T-helper 2 cell treated with Interferon-gamma antibody and Interleukin-4, amounts not matched to agents 100 ng/mL and 5 ng/mL, for 36 hours (primary cell): ENCODE results near the gene HAND1. TPM values are rescaled to one million over a fixed set of nuclear protein-coding genes. Genes with fewer than 3 reads are reported as not detected.

ENCODE experiments used
- intact Hi-C: fragments of 100-400 bp; cut with micrococcal nuclease; formaldehyde crosslinking; loops from one replicate; pipeline ENCODE4 v1.15.1; 2023
- total RNA-seq: library from RNA; stranded (reverse); gene quantifications from 2 replicates; pipeline ENCODE4 v1.2.3, GENCODE V29; 2022

HAND1 gene
- total RNA-seq, 1 donor from 2014 or later, result not detected

DNA sequence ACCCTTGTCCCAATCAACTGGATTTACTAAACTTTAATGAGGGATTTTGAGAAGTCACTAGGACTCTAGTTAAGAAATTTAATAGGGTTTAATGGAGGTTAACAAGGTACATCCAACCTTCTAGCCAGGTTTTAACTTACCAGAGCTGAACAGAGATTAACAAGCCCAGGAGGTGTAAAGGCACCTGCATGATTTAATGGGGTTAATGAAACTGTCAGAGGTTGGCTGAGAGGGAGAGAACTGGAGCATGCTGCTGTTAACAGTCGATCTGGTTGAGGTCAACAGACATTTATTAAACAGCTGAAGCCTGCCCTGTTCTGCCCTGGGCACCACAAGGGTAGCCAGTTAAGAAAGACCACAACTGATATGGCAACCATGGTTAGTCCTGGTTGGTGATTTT is 13.6 kb downstream of the HAND1 start:
- intact Hi-C loops, result no loop called here

- intact Hi-C loops, result no loop called here
Observed at GRCh38 chr5:154461531-154461930, 16.5 kb downstream of the HAND1 start.

DNA sequence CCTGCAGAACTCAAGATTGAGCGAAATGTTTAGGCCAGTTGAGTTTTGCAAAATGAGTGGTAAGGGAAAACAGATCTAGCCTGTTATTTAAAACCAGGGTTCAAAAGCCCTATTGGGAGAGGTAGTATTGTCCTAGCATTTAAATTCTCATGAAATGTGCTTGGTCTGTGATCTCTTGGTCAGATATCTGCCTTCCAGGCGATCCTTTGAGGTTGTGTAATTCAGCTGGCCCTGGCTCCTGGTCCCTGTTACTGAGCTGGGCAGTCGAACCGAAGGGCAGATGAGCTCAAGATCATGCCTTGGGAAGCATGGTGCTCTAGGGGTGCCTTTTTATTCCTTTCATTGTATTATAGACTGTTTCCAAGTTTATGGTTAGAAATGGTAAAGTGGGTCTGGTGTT is 17.9 kb downstream of the HAND1 start:
- intact Hi-C loops, result no loop called here

DNA sequence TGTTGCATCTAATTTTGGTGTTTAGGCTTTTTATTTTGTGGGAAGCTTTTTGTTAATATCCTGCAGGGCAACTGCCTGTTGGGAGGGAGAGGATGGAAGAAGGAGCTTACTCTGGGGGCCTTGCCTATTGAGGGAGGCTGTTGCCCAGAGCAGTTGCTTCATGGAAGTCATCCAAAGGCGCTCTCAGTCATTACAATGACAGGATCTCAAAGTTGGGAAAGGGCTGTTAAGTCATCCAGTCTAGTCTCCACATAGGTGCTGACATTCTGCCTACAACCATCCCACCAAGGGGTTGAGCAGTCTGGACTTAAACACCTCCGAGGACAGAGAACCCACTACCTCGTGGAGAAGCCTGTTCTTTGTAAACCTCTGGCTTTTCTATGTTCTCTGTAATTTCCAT is 19.0 kb downstream of the HAND1 start:
- intact Hi-C loops, result no loop called here

DNA sequence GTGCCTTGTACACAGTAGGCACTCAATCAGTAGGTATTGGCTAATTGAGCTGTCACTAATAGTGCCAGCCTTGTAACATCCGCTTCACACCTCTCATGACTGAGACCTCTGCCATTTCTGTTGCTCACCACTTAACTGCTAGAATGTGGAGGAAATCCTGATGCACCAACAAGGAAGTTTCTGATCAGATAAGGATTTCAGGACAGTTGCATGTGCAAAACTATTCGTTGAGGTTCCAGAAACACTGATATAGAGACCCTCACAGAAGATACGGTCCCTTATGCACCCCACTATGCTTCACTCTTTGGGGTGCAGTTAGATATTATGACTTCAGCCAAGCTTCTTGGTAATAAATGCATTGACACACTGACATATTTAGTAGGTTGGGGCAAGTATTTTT is 21.5 kb downstream of the HAND1 start:
- intact Hi-C loops, result no loop called here

- intact Hi-C loops, result no loop called here
Observed at GRCh38 chr5:154455585-154455984, 22.4 kb downstream of the HAND1 start.

GRCh38 chr5:154451957-154452356 is 26.1 kb downstream of the HAND1 start:
- intact Hi-C loops, result no loop called here

GRCh38 chr5:154449786-154450185 is 28.2 kb downstream of the HAND1 start:
- intact Hi-C loops, result no loop called here

- intact Hi-C loops, result no loop called here
Observed at GRCh38 chr5:154447089-154447725, 30.8 kb downstream of the HAND1 start.

DNA sequence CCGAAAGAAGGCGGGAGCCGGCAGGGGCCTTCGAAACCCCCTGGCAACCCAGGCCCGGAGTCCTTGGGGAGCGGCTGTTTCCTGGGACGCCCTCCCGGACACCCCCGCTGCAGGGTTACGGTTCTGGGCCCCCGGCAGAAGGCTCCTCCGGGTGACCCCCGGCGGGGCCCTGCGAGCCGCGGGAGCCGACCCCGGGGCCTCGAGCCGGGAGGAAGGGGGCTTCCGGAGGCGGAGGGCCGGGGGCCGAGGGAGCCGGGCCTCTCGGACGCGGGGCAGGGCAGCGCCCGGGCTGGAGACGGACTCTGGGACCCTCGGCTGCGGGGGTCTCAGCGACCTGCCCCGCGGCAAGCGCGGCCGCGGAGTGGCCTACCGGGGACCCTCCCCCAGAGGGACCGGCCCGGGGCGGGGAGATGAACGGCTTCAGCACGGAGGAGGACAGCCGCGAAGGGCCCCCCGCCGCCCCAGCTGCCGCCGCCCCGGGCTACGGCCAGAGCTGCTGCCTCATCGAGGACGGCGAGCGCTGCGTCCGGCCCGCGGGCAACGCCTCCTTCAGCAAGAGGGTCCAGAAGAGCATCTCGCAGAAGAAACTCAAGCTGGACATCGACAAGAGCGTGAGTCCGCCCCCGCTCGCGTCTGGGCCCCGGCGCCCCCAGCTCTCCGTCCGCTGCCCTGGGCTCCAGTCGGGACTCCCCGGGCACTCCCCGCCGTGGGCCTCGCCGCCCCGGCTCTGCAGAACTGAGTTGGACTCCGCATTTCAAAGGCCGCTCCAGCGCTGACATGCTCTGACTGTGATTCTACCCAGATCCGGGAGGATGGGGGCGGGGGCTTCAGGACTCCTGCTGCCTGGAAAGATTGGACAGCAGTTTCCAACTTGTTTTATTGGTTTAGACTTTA is 31.6 kb downstream of the HAND1 start:
- intact Hi-C loops, result no loop called here

- intact Hi-C loops, result loop anchor here (1.0 to 2.0 kb wide), 6 partner anchors 255 to 496 kb away; partner anchors contain the start of genes CNOT8, FAM114A2, GALNT10 and LARP1
Observed at GRCh38 chr5:154445422-154446194, 32.4 kb downstream of the HAND1 start, which contains the start of gene SAP30L. TSS of gene SAP30L (plus strand) at chr5:154445997. CDS start at chr5:154446605, 608 bp downstream.

- intact Hi-C loops, result loop anchor here (1.0 to 2.0 kb wide), 6 partner anchors 254 to 497 kb away; partner anchors contain the start of genes CNOT8, FAM114A2, GALNT10 and LARP1
Observed at GRCh38 chr5:154444556-154445421, 33.2 kb downstream of the HAND1 start.

- intact Hi-C loops, result no loop called here
Observed at GRCh38 chr5:154442801-154443200, 35.2 kb downstream of the HAND1 start.

DNA sequence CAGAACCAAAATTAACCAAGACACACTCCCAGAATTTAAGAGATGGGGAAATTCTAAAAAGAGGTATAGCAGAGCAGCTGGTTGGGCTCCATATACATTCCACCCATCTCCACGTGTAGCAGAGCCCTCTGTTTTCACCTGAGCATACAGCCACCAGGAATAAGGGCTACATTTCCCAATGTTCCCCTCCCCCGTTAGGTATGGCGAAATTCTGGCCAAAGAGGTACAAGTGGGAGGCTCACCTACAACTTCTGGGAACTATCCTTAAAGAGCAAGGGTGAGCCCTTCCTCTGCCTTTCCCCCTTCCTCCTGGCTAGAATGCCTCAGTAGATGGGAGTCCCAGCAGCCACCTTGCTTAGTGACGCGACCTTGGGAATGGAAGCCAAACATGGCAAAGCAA is 37.5 kb downstream of the HAND1 start:
- intact Hi-C loops, result no loop called here

DNA sequence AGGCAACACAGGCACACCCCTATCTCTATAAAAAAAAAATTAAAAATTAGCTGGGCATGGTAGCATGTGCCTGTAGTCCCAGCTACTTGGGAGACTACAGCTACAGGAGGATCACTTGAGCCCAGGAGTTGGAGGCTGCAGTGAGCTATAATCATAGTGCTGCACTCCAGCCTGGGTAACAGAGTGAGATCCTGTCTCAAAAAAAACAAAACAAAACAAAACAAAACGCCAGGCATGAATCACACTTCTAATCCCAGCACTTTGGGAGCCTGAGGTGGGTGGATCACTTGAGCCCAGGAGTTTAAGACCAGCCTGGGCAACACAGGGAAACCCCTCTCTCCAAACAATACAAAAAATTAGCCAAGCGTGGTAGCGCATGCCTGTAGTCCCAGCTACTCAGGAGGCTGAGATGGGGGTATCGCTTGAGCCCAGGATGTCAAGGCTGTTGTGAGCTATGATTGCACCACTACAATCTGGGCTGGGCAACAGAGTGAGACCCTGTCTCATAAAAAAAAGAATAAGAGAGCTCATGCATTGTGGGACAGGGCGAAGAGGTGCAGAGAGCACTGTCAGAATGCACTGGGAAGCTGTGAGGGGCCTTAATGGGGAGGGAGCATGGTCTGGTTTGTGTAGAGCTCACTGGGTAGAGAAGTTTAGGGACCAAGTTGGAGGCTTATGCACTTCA is 40.6 kb downstream of the HAND1 start:
- intact Hi-C loops, result no loop called here

GRCh38 chr5:154435226-154435625 is 42.8 kb downstream of the HAND1 start:
- intact Hi-C loops, result no loop called here

DNA sequence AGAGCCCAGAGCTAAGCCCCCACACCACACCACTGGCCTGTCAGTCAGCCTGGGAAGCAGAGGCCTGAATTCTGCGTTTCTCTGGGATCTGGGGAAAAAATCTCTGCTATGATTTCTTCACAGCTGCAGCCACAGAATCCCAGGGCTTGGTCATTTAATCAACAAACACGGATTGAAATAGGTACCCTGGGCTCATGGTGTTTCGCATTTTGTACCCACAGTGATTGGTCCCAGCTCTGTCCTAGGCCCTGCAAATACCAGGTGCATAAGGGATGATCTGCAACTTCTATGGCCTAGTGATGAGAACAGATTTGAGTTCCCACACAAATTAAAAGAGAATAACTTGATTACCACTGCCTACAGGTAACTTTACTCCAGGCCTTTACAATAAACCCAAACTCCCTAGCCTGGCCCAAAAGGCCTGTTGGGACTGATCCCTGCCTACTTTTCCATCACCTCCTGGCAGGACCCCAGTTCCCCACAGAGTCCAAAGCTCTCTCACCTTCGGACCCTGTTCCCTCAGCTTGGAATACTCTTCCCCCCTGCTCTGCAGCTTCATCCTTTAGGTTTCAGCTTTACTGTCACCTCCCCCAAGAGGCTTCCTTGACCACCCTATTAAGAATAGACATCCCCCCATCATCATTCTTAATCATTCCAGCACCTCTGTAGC is 46.9 kb downstream of the HAND1 start:
- intact Hi-C loops, result no loop called here

DNA sequence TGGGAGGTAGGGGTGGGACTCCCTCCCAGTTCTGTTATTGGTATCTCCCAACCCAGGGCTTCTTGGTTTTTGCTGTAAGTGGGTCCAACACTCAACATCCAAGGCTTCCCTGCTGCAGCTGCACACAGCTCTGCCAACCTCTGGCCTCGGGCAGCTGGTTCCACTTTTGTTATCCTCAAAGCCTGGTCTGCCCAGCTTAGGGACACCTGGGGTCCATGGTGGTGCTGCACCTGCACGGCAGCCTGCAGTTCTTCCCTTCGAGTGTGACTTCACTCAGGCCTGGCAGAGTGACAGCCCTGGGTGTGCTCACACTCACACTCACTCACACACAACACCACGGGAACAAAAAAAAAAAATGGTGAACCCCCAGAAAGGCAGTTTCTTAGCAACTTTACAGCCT is 47.6 kb downstream of the HAND1 start:
- intact Hi-C loops, result no loop called here

GRCh38 chr5:154429341-154429740 is 48.7 kb downstream of the HAND1 start:
- intact Hi-C loops, result no loop called here

GRCh38 chr5:154428208-154428607 is 49.8 kb downstream of the HAND1 start:
- intact Hi-C loops, result no loop called here
